Epithelial cell of esophagus (primary cell): ENCODE results near the gene HDAC4.

ENCODE experiments used
- DNase-seq: peaks from one replicate; pipeline ENCODE4 v3.0.0; 2010; ENCODE audit warnings: low read depth
- H3K4me3 ChIP-seq: 2 replicates; pipeline ENCODE4 v1.5.1; 2011; ENCODE audit warnings: mild to moderate bottlenecking, low read length, control low read depth
- CTCF ChIP-seq: IDR thresholded peaks from 2 replicates; pipeline ENCODE4 v1.5.1; 2011; ENCODE audit warnings: low read depth, mild to moderate bottlenecking, low read length, control low read depth, inconsistent platforms; ENCODE audit not compliant: insufficient read depth; ENCODE audit errors: missing control alignments

HDAC4 gene

DNA sequence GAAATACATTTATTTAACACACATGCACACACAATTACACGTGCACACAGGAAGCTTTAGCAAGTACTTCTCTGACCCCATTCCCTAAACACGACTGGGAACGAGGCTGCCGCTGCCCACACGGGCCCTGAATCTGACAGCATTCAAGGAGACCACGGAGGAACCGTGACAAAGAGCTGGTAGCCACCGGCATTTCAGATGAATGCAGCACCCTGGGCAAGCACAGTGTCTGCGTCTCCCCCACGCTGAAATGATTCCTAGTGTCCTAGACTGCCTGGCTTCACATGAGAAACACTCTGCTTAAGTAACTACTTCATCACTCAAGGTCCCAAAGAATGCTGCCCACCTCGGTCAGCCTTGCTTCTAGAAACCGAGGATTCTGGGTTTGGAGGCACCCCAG lies 95.0 kb downstream of the HDAC4 start:
- no peak for DNase-seq
- H3K4me3 ChIP-seq, result no peak overlapping the region
- no peak for TF ChIP-seq CTCF

DNA sequence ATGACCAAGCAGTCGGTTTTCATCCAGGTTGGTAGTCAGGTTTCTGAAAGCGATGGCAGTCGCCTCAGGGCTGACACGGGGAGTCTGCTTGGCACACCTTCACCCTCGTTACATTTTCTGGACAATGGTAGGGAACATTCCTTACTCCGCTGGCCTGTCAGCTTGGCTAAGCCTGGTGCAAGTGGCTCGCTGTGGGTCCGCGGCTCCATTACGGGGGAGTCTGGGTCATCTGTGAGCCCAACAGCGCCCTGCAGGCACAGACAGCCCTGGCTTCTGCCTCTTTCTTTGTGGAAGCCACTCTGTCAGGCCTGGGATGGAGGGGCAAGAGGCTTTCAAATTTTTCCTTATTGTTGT lies 95.6 kb downstream of the HDAC4 start:
- TF ChIP-seq CTCF, result no peak
- DNase-seq, result no peak
- no peak overlapping the region for H3K4me3 ChIP-seq

DNA sequence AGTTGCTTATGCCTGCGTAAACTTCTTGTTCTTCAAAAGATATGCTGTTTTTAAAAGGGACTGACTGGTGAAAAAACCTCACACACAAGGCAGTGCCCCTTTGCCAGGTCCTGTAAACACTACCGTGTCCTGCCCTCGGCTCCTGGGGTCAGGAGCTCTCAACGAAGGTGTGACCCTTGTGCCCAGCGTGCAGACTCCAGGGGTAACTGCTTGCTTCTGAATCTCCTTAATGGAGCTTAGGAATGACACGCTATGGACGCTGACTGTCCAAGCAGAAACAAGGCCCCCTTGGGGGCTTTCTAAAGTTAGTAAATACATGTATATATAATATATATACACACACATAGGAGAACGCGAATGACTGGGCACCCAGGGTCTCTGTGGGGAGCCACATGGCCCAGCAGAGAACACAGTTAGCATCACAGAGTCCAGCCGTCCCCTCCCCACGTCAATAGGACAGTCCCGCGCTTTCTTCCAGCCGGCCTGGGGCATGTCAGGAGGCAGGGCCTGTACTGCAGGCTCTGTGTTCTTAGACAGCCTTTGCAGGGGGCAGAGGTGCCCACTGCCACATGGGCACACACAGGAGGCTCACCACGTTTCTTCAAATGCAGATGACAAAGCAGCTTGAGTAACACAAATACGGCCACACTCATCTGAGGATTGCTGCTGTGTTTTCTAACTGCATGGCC lies 96.1 kb downstream of the HDAC4 start:
- no peak for TF ChIP-seq CTCF
- H3K4me3 ChIP-seq, result no peak overlapping the region
- DNase-seq, result no peak

- TF ChIP-seq CTCF, result no peak
- H3K4me3 ChIP-seq, result no peak overlapping the region
- DNase-seq, result no peak
Measured at GRCh38 chr2:239303711-239304532, 96.9 kb downstream of the HDAC4 start.

DNA sequence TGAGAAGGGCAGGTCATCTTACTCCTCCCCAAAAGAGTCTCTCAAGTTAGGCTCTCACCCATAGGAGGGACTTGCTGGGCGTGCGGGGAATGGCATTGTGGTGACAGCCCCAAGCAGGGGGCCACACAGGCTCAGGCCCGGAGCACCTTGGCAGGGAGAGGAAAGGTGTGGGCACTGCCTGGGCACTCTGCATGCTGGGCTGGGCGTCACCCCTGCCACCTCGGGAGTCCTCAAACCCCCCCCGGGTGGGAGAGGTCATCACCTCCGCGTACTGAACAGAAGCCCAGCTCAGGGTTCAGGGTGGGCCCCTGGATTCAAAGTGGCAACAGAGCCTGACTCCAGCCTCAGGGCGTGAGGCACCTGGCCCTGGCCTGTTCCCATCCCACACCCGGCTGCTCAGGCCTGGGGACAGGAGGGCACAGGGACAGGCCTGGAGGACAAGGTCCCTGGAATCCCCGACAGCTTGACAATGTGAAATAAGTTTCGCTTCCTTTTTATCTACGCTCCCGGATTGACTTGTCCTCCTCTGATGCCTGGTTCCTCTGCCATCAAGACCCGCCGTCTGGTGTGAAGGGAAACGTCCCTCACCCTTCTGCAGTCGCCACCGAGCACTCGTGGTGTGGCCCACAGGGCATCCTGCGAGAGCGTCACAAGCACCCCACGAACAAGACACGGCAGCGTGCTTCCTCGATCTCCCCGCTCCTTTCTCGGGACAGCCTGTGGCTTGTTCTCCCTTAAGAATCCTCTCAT lies 97.8 kb downstream of the HDAC4 start:
- DNase-seq, result no peak
- no peak overlapping the region for H3K4me3 ChIP-seq
- no peak for TF ChIP-seq CTCF

DNA sequence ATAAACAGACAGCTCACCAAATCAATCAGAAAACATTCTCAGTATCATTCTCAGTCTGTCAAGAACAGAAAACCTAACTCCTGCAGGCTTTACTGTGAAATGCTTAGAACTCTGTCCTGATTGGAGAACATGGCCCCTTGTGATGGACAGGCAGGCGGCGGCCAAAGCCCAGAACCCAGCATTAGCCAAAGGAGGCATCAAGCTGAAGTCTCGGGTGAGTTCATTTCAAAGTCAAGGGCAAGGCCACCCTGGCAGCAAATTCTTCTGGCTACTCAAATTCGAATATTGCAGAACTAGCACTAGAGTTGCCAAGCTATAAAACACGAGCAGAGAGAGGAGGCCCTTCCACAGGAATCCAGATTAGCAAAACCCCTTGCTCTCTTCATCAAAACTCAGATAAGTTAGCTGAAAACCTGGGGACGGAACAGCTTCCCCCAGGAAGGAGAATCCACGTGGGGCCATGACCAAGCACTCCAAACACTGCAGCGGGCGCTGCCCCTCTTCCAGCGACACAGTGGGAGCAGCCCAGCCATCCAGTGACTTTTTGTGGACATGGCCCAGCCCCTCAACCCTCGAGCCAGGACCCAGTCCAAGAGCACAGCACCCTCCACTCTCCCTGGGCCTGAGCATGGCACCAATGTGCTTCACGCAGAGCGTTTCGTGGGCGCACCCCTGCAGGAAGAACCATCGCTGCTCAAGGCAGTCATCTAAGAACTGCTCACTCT lies 98.6 kb downstream of the HDAC4 start:
- TF ChIP-seq CTCF, result no peak
- DNase-seq, result no peak
- H3K4me3 ChIP-seq, result no peak overlapping the region
